Stimulated activated naive B cell treated with anti-CD40 and anti-IgM and Interleukin-4, amounts not matched to agents 10 μg/mL and 1 μg/mL and 100 μg/mL, for 72 hours (primary cell): ENCODE data around the gene CEP135.
A peak's percentile ranks its signal among the peaks of the same experiment; 100 is the strongest.

Source experiments
- ATAC-seq, 2 donors: fragments of 150-1000 bp; cut with Tn5 transposase; replicated peaks; 2 replicates each; pipeline ENCODE4 v1.10.0; 2021; ENCODE audit warnings: moderate library complexity in 1 of 2
- DNase-seq: peaks from one replicate; pipeline ENCODE4 v3.0.0; 2021
- H3K27ac Mint-ChIP-seq: one replicate; pipeline ENCODE4 v1.8.0; 2022; ENCODE audit warnings: mild to moderate bottlenecking, mixed read lengths
- H3K27me3 Mint-ChIP-seq, 2 donors: one replicate each; pipeline ENCODE4 v1.8.0; 2022; ENCODE audit warnings: mixed read lengths in 2 of 2
- H3K36me3 Mint-ChIP-seq, 2 donors: one replicate each; pipeline ENCODE4 v1.8.0; 2022; ENCODE audit warnings: mixed read lengths in 2 of 2, mild to moderate bottlenecking in 1 of 2
- H3K4me1 Mint-ChIP-seq, 2 donors: one replicate each; pipeline ENCODE4 v1.8.0; 2022; ENCODE audit warnings: mixed read lengths in 2 of 2, mild to moderate bottlenecking in 1 of 2
- H3K4me3 Mint-ChIP-seq, 2 donors: one replicate each; pipeline ENCODE4 v1.8.0; 2022; ENCODE audit warnings: mild to moderate bottlenecking in 2 of 2, mixed read lengths in 2 of 2, moderate library complexity in 1 of 2
- H3K9me3 Mint-ChIP-seq, 2 donors: one replicate each; pipeline ENCODE4 v1.8.0; 2022; ENCODE audit warnings: mixed read lengths in 2 of 2, mild to moderate bottlenecking in 1 of 2

CEP135 gene

GRCh38 chr4:55948726-55949481 is at the start of gene CEP135:
Gene CEP135, plus strand, starts transcription at chr4:55948945. Its CDS starts 3,186 bp downstream, at chr4:55952131.
- ATAC-seq (peak; percentile 77), DNase-seq (peak; percentile 96)
- peaks cover 30 to 51% of the 10 kb centered on the region in 2 donors for H3K4me1 Mint-ChIP-seq
- peak within 1 kb of the TSS; percentile 98 for H3K27ac Mint-ChIP-seq
- peaks cover 7 to 16% of the 10 kb centered on the region in 2 donors for H3K36me3 Mint-ChIP-seq
- peaks cover 0 to 2% of the 10 kb centered on the region in 2 donors for H3K9me3 Mint-ChIP-seq
- no peaks in the 10 kb centered on the region for H3K27me3 Mint-ChIP-seq
- H3K4me3 Mint-ChIP-seq, result peak within 1 kb of the TSS; percentile 82 to 97

DNA sequence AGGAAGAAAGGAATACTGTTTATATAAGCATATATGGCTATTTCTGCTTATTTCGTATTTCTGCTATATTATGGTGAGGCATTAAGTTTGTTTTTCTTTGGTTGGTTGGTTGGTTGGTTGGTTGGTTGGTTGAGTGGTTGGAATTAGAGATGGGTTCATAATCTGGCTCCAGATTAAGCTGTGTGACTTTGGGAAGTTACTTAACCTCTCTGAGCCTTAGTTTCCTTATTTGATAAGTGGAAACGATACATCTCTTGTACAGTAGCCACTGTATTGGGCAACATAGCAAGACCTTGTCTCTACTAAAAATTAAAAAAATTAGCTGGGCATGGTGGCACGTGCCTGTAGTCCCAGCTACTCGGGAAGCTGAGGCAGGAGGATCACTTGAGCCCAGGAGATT is 46.1 kb upstream of the CEP135 start:
- Mint-ChIP-seq H3K36me3 (peaks cover 16 to 39% of the 10 kb centered on the region in 2 donors), H3K9me3 (no peaks in the 10 kb centered on the region), H3K4me3 (no peak overlapping the region), H3K27ac (no peak overlapping the region), H3K4me1 (peaks cover 2 to 10% of the 10 kb centered on the region in 2 donors), H3K27me3 (no peaks in the 10 kb centered on the region)
- DNase-seq, result no peak
- no peak for ATAC-seq

- Mint-ChIP-seq H3K4me3 (no peak overlapping the region), H3K27me3 (no peaks in the 10 kb centered on the region), H3K36me3 (peaks cover 16 to 39% of the 10 kb centered on the region in 2 donors), H3K27ac (no peak overlapping the region), H3K4me1 (peaks cover 2 to 10% of the 10 kb centered on the region in 2 donors), H3K9me3 (no peaks in the 10 kb centered on the region)
- DNase-seq (no peak), ATAC-seq (no peak)
These were observed 45.2 kb upstream of the CEP135 start for GRCh38 chr4:55903577-55903976.

- Mint-ChIP-seq H3K27ac (no peak overlapping the region), H3K4me1 (peaks cover 2 to 10% of the 10 kb centered on the region in 2 donors), H3K36me3 (peaks cover 20 to 39% of the 10 kb centered on the region in 2 donors), H3K9me3 (no peaks in the 10 kb centered on the region), H3K27me3 (no peaks in the 10 kb centered on the region), H3K4me3 (no peak overlapping the region)
- no peak for DNase-seq
- no peak for ATAC-seq
These were observed 44.2 kb upstream of the CEP135 start for GRCh38 chr4:55904576-55904975.

DNA sequence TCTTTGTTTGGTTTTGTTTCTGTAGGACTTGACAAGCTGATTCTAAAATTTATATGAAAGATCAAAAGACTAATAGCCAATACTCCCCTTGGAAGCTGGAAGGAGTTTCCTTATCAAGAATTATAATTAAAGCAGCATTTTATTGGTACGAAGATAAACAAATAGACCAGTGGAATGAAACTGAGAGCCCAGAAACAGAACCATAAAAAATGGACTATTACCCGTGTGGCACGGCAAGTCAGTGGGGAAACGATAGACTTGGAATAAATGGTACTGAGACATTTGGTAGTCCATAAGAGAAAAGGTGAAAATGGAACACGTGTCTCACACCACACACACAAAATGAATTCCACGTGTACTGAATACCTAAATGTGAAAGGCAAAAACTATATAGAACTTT is 42.4 kb upstream of the CEP135 start:
- no peak overlapping the region for H3K27ac Mint-ChIP-seq

DNA sequence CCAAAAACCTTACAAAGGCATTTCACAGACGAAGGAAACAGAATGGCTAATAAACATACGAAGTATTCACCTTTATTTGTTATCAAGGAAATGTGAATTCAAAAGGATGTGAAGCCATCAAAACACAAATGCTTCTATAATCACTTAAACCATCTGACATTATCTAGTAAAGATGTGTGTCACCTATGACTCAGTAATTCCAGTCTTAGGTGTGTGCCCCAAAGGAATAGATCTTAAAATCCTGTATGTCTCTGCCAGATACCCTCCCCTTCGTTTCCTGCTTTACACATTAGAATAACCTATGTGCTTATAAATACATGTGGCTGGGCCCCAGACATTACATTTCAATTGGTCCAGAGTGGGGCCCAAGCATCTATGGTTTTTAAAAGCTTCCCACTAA is 41.8 kb upstream of the CEP135 start:
- Mint-ChIP-seq H3K4me1 (peaks cover 2 to 10% of the 10 kb centered on the region in 2 donors), H3K27ac (no peak overlapping the region), H3K4me3 (no peak overlapping the region), H3K9me3 (no peaks in the 10 kb centered on the region), H3K27me3 (no peaks in the 10 kb centered on the region), H3K36me3 (peaks cover 20 to 32% of the 10 kb centered on the region in 2 donors)
- DNase-seq (no peak), ATAC-seq (peak; percentile 27 to 50)

More for the DNA sequence above, 42.4 kb upstream of the CEP135 start:
- H3K27me3 Mint-ChIP-seq, result no peaks in the 10 kb centered on the region
- H3K9me3 Mint-ChIP-seq, result no peaks in the 10 kb centered on the region
- DNase-seq (no peak), ATAC-seq (no peak)
- H3K36me3 Mint-ChIP-seq, result peaks cover 20 to 32% of the 10 kb centered on the region in 2 donors
- peaks cover 2 to 10% of the 10 kb centered on the region in 2 donors for H3K4me1 Mint-ChIP-seq
- no peak overlapping the region for H3K4me3 Mint-ChIP-seq

DNA sequence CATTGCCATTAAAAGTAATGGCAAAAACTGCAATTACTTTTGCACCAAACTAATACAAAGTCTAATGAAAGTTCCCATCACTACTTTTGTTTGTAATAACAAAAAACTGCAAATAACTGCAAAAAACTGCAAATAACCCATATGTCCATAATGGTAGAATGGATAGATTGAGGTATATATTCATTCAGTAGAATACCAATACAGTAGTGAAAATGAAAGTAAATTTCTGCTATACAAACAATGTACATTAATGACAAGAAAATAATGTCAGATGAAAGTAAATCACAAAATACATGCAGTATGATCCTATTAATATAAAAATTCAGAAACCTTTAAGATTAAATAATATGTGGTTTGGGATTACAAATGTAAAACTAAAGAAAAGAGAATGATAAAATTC is 41.3 kb upstream of the CEP135 start:
- peaks cover 2 to 10% of the 10 kb centered on the region in 2 donors for H3K4me1 Mint-ChIP-seq
- H3K9me3 Mint-ChIP-seq, result no peaks in the 10 kb centered on the region
- no peak overlapping the region for H3K27ac Mint-ChIP-seq
- ATAC-seq (no peak), DNase-seq (no peak)
- H3K36me3 Mint-ChIP-seq, result peaks cover 17 to 28% of the 10 kb centered on the region in 2 donors
- no peaks in the 10 kb centered on the region for H3K27me3 Mint-ChIP-seq
- no peak overlapping the region for H3K4me3 Mint-ChIP-seq

DNA sequence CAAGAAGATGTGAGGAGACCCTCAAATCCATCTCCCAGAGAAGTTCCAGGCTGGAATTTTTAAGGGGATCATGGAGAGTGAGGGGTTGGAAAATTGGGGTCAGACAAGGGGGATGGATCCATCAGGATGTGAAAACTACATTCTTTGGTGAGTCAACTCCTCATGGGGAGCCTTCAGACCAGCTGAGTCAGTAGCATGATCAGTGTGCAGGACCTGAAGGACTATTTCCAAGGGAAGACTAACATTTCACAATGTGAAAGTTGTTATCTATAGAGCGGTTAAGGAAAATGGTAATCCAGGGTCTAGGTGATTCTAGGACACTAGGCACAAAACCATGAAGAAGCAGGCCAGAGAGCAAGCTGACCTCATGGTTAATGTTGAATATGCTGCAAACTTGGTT is 38.6 kb upstream of the CEP135 start:
- peaks cover 0 to 1% of the 10 kb centered on the region in 2 donors for H3K9me3 Mint-ChIP-seq
- no peak overlapping the region for H3K27ac Mint-ChIP-seq
- DNase-seq, result no peak
- ATAC-seq, result no peak
- H3K36me3 Mint-ChIP-seq, result peaks cover 11 to 17% of the 10 kb centered on the region in 2 donors
- no peak overlapping the region for H3K4me3 Mint-ChIP-seq
- H3K27me3 Mint-ChIP-seq, result no peaks in the 10 kb centered on the region
- H3K4me1 Mint-ChIP-seq, result peaks cover 2 to 10% of the 10 kb centered on the region in 2 donors

DNA sequence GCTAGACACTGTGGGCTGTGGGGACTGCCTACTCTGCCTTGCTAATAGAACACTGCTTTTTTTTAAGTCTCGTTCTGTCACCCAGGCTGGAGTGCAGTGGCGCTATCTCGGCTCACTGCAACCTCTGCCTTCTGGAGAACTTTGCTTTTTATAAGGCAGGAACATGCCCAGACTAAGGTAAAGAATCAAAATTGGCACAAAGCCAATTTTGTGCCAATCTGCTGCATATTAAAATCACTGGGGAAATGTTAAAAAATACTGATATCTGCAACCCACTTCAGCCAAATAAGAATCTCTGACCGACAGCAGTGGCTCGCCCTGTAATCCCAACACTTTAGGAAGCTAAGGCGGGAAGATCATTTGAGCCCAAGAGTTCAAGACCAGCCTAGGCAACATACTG is 36.5 kb upstream of the CEP135 start:
- peaks cover 0 to 2% of the 10 kb centered on the region in 2 donors for H3K4me1 Mint-ChIP-seq
- DNase-seq, result no peak
- H3K9me3 Mint-ChIP-seq, result peaks cover 0 to 1% of the 10 kb centered on the region in 2 donors
- H3K27ac Mint-ChIP-seq, result no peak overlapping the region
- H3K27me3 Mint-ChIP-seq, result no peaks in the 10 kb centered on the region
- no peak overlapping the region for H3K4me3 Mint-ChIP-seq
- no peak for ATAC-seq
- peaks cover 0 to 4% of the 10 kb centered on the region in 2 donors for H3K36me3 Mint-ChIP-seq

- Mint-ChIP-seq H3K4me3 (no peak overlapping the region), H3K27me3 (no peaks in the 10 kb centered on the region), H3K9me3 (peaks cover 0 to 1% of the 10 kb centered on the region in 2 donors), H3K4me1 (no peaks in the 10 kb centered on the region), H3K27ac (no peak overlapping the region), H3K36me3 (no peaks in the 10 kb centered on the region)
- DNase-seq (no peak), ATAC-seq (no peak)
These were observed 28.2 kb upstream of the CEP135 start for GRCh38 chr4:55920571-55920970.

- H3K4me3 Mint-ChIP-seq, result no peak overlapping the region
- ATAC-seq, result no peak
- H3K9me3 Mint-ChIP-seq, result peaks cover 0 to 1% of the 10 kb centered on the region in 2 donors
These were observed 27.7 kb upstream of the CEP135 start for GRCh38 chr4:55921093-55921492.

GRCh38 chr4:55925241-55925640 is 23.5 kb upstream of the CEP135 start:
- ATAC-seq (no peak), DNase-seq (no peak)
- peaks cover 8 to 20% of the 10 kb centered on the region in 2 donors for H3K4me1 Mint-ChIP-seq
- H3K36me3 Mint-ChIP-seq, result peaks cover 3% of the 10 kb centered on the region in 2 donors
- H3K27ac Mint-ChIP-seq, result no peak overlapping the region
- H3K9me3 Mint-ChIP-seq, result no peaks in the 10 kb centered on the region
- H3K4me3 Mint-ChIP-seq, result no peak overlapping the region
- no peaks in the 10 kb centered on the region for H3K27me3 Mint-ChIP-seq

More at GRCh38 chr4:55921093-55921492, 27.7 kb upstream of the CEP135 start:
- Mint-ChIP-seq H3K27ac (no peak overlapping the region), H3K36me3 (no peaks in the 10 kb centered on the region), H3K27me3 (no peaks in the 10 kb centered on the region), H3K4me1 (peaks cover 0 to under 1% of the 10 kb centered on the region in 2 donors)
- DNase-seq, result no peak

- DNase-seq, result no peak
- Mint-ChIP-seq H3K36me3 (peaks cover 3% of the 10 kb centered on the region in 2 donors), H3K4me3 (no peak overlapping the region), H3K27ac (no peak overlapping the region), H3K4me1 (peaks cover 8 to 24% of the 10 kb centered on the region in 2 donors), H3K9me3 (no peaks in the 10 kb centered on the region), H3K27me3 (no peaks in the 10 kb centered on the region)
- ATAC-seq, result peak; percentile 80 to 88
These were observed 22.1 kb upstream of the CEP135 start for GRCh38 chr4:55926610-55927009.

DNA sequence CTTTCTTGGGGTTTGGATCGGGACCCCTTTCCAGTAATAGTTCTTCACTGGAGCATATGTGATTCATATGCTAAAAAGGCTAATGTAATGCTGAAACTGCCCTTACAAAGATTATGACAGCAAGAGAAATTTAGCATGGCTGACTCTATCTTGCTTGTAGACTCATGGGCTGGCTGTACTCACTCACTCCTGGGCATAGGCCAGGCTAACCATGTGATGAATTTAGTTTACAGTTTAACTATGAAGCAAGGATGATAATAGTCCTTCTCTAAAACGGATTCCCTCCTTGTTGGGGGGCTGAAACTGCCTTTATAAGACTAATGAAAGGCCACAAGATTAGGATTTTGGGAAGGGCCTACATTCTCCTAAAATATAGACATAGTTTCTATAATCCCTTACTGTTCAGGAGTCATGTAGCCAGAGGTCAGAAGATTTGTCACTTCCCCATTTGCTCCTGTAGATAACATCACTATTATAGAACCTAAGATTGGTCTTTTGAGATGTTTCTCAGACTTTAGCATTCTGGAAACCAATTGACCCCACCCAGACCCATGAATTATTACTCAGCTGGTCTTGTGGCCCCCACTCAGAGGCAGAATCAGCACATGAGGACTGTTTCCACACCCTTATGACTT is 20.8 kb upstream of the CEP135 start:
- no peak overlapping the region for H3K4me3 Mint-ChIP-seq
- ATAC-seq (no peak), DNase-seq (no peak)
- no peaks in the 10 kb centered on the region for H3K27me3 Mint-ChIP-seq
- no peak overlapping the region for H3K27ac Mint-ChIP-seq
- peaks cover 3% of the 10 kb centered on the region in 2 donors for H3K36me3 Mint-ChIP-seq
- H3K4me1 Mint-ChIP-seq, result peaks cover 8 to 26% of the 10 kb centered on the region in 2 donors
- H3K9me3 Mint-ChIP-seq, result no peaks in the 10 kb centered on the region

DNA sequence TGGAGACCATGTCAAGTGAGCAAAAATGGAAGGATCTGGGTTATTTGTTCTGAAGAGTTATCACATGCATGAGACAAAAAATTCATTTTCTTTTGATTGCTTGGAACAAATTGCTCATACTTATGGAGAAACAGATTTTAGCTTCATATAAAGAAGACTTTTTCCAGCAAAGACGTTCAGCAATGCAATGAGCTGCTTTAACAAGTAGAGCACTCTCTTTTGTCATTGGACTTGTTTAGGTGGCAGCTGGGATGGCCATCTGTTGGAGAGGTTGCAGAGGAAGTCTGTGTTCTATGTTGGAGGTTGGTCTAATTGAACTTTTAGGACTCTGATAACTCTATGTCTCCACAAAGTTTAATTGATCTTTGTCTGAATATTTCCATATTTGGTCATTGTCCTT is 19.9 kb upstream of the CEP135 start:
- Mint-ChIP-seq H3K4me1 (peaks cover 8 to 26% of the 10 kb centered on the region in 2 donors), H3K36me3 (peaks cover 3% of the 10 kb centered on the region in 2 donors), H3K4me3 (no peak overlapping the region), H3K27me3 (no peaks in the 10 kb centered on the region), H3K27ac (no peak overlapping the region), H3K9me3 (no peaks in the 10 kb centered on the region)
- ATAC-seq (no peak), DNase-seq (no peak)
